NCI-H748 treated with DMSO at 0.1 percent for 48 hours (cell line): ENCODE data around the gene GOLGA6A.
"Not testable (repeated sequence)": the region's sequence is repeated elsewhere in the genome, so short reads cannot be mapped to it uniquely, and the experiment has no call there.

Experiments used
- DNase-seq: peaks from one replicate; lab custom pipeline; 2025; lab: John Stamatoyannopoulos, UW

The GOLGA6A gene, protein sequence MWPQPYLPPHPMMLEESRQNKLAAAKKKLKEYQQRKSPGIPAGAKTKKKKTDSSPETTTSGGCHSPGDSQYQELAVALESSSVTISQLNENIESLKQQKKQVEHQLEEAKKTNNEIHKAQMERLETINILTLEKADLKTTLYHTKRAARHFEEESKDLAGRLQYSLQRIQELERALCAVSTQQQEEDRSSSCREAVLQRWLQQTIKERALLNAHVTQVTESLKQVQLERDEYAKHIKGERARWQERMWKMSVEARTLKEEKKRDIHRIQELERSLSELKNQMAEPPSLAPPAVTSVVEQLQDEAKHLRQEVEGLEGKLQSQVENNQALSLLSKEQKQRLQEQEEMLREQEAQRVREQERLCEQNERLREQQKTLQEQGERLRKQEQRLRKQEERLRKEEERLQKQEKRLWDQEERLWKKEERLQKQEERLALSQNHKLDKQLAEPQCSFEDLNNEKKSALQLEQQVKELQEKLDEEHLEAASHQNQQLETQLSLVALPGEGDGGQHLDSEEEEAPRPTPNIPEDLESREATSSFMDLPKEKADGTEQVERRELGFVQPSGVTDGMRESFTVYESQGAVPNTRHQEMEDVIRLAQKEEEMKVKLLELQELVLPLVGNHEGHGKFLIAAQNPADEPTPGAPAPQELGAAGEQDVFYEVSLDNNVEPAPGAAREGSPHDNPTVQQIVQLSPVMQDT

GRCh38 chr15:74082450-74082849, at the start of gene GOLGA6A:
Gene GOLGA6A (minus strand): TSS chr15:74082550. CDS start chr15:74082509, 41 bp downstream.
- DNase-seq: not testable (repeated sequence)

- DNase-seq: no peak
These were observed 49.5 kb upstream of the GOLGA6A start for GRCh38 chr15:74131628-74132413.

DNA sequence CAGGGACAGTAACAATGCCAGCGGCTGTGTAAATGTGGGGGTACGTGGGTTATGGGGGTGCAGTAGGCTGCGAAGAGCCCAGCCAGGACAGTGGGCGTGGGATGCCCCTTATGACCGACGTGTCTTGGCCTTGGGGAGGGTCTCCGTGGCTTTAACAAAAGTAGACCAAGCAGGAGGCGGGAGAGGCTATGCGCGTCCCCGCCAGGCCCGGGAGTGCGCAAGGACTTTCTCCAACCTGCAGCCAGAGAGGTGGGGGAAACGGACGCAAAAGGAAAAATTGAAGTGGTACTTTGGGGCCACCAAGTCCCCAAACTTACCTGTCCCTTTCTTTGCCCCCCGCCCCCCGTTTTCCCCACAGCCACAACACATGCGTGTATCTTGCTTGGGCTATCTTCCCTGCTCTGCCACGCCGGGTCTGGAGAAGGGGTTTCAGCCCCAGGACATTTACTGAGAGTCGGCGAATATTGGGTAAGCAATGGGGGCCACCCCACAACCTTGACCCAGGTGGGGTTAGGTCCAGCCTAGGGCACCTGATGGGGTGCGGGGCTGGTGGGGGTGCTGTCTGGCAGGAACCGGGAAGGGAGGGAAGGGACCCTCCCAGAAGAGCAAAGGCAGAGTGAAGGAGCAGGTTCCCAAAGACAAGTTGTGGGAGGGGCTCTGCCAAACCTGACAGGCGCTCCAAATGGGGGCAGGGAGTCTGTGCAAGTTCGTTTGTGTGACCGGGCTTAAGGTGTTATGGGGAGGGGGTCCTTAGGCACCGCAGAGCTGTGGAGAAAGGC, 48.7 kb upstream of the GOLGA6A start:
- no peak for DNase-seq

DNA sequence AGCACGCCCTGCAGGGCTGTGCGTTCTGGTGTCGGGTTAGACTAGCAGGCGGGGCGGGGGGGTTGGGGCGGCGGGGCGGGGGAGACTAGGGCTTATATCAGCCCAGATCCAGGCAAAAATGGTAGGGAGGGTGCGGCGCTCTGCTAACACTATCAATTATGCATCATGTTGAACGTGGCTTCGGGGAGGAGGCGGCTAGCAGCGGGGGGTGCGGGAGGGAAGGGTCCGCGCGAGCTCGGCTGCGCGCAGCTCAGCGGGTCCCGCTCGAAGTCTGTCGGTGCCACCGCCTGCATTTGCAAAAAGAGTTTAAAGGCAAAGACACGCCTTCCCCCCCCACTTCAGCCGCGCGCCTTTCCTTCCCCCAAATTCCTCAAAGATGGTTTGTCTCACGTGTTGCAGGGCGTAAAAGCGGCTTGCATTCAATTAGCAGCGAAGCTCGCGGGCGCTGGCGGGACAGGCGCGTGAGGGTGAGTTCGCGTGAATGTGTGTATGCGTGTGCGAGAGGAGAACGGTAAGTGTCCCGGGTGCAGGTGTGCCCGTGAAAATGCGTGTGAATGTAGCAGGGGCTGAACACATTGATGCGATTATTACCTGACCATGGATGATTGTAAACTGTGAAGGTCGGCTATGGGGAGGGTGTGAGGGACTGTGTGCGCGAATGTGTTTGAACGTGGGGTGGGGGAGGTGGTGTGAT, 48.0 kb upstream of the GOLGA6A start, which contains the start of gene ISLR2:
Gene ISLR2, plus strand, starts transcription at position 432 of the 694 bp plus-strand sequence. CDS start 2,169 bp downstream, outside the sequence.
- DNase-seq: no peak

DNA sequence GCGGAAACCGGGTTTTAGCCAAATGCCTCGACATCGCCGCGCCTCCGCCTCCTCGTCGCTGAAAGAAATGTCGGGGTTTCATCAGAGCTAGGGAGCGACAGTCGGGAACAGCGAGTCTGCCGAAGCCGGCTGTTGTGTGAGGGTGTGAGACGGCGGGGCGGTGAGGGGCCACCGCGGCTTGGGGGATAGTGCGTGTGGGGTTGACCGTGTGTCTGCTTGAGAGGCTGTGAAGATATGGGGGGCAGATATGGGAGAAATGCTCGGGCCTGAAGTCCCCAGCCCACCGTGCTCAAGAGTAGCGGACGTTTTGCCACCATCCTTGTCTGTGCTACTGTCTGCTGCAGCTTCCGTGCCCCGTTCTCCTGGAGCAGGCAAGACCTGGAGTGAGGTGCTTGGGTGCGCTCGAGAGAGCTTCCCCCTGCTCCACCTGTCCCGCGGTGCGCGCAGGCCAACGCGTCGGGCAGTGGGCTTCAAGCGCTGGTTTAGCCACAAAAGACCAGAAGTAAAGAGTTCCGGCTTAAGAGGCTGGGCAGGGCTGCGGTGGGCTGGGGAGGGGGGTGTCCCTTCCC, 47.3 kb upstream of the GOLGA6A start:
- peak; percentile 5 for DNase-seq

GRCh38 chr15:74128785-74129585, 46.6 kb upstream of the GOLGA6A start:
- peak; percentile 20 for DNase-seq

DNA sequence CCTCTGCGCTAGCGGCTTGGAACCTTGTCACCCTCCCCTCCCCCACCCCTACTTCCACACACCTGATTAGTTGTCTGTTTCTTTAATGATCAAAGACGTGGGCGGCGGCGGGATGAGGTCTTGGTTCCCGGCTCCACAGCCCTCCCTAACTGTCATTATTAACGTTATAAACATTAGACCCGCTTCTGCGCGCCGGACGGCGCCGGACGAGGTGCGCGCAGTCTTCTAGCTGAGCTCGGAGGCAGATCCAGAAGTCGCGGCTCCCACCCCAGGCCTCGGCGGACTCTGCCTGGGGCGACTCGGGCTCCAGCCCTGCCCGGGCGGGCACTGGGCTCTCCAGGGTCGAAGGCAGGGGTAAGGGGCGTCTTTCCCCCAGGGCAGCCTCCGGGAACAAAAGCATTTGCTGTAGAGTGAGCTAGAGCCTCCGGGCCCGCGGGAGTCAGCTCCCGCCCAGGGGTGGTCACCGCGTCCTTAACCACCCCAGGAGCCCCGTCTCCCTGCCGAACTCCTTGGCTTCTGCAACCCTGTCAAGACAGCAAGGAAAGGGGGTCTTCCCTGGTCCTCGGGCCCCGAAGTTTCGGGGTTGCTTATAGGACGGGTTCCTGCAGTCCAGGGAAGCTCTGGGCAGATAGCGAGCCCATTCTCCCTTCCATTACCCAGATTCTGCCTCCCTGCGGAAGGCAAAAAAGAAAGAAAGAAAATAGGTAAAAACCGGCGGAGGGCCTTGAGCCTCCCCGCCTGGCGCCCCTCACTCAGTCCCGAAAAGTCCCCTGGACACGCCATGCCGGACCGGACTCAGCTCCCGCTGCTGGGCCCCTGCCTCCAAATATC, 45.8 kb upstream of the GOLGA6A start:
- DNase-seq: peak; percentile 25

- peak; percentile 72 for DNase-seq
These were observed 45.1 kb upstream of the GOLGA6A start for GRCh38 chr15:74127255-74127953.

DNA sequence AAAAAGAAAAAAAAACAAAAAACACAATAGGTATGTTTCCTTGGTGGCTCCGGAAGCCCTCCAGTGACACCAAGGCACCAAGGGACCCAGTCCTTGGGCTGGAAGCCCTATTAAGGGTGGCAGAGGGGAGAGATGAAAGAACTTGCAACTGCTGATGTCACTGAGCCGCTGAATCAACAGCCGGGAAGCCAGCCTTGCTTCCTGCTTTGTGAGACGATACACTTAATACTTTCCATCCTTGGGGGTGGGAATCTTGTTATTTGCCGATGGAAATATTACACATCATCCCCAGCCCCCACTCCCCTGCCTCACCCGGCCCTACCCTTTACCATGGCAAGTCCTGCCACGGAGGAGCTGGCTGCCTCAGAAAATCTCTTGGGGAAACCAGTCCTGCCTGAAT, 42.4 kb upstream of the GOLGA6A start:
- DNase-seq: no peak

DNA sequence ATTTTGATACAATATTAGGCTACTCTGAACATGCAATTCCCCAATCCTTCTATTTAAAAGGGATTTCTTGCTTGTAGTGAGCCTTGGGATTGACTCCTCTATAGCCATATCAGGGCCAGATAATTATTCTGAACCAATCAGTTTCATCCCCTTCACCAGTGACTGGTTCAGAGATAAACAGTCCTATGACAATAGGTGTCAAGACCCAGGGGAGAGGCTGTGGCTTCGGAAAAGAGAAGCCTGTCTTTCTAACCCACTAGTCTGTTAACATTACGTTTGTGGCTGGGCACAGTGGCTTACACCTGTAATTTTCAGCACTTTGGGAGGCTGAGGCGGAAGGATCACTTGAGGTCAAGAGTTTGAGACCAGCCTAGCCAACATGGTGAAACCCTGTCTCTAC, 41.8 kb upstream of the GOLGA6A start:
- no peak for DNase-seq

DNA sequence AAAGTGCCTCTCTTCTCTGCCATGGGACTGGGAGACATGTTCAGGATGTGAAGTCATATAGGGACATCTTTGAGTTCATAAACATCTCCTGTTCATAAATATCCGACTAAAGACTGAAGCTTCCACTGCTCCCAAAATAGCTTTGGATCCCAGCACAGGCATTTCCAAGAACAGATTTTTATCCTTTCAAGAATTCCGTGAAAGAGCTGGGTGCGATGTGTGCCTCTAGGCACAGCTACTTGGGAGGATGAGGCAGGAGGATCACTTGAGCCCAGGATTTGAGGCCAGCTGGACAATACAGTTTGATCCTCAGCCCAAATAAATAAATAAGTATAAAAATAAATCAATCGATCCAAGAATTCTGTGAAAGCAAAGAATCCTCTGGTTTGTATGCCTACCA, 41.3 kb upstream of the GOLGA6A start:
- no peak for DNase-seq

GRCh38 chr15:74123131-74123429, 40.7 kb upstream of the GOLGA6A start:
- DNase-seq: no peak

- DNase-seq: no peak
These were observed 40.2 kb upstream of the GOLGA6A start for GRCh38 chr15:74122403-74123130.

DNA sequence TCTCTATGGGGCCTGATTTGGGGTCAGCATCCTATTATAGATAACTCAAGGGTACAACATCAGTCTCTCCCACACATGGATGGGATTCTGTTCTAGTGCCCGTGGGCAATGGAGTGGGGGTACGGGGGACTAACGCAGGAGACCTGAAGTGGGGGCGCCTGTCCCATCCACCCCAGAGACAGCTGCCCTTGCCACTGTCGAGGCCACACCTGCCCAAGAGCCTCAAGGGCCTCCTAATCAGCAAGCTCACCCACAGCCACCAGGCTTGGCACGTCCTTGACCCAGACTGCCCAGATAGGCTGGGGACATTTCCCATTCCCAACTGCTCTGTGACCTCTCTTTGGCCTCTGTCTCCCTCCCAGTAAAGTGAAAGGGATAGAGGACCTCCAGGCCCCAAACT, 39.5 kb upstream of the GOLGA6A start:
- no peak for DNase-seq

GRCh38 chr15:74121039-74121438, 38.7 kb upstream of the GOLGA6A start:
- DNase-seq: no peak

- no peak for DNase-seq
These were observed 38.1 kb upstream of the GOLGA6A start for GRCh38 chr15:74120426-74120825.

DNA sequence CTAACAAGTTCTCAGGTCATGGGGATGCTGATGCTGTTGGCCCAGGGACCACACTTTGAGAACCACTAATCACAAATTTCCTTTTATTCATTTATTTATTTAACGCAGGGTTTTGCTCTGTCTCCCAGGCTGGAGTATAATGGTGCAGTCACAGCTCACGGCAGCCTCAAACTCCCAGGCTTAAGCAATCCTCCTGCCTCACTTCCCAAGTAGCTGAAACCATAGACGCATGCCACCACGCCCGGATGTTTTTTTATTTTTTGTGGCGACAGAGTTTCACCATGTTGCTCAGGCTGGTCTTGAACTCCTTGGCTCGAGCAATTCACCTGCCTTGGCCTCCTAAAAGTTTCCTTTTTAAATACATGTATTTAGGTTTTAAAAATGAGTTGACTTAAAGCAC, 27.4 kb upstream of the GOLGA6A start:
- DNase-seq: no peak

DNA sequence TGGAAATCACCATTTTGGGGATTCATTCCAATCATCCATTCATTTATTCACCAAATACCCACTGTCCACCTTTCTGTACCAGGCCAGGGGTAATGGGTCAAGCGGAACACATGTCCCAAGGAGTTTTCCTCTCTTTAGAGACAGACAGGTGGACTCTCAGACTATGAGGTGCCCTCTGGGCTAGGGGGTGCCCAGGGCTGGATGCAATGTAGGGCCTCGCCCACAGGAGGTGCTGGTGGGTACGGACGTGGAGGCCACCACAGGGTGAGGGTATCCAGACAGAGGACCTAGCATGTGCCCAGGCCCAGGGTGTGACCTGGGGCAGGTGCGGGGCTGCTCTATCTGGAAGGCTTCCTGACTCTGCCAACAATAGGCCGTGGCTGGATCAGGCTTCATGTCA, 26.3 kb upstream of the GOLGA6A start:
- DNase-seq: not testable (repeated sequence)
